Measurements from ENCODE around the gene OTOP3.

OTOP3 gene

DNA sequence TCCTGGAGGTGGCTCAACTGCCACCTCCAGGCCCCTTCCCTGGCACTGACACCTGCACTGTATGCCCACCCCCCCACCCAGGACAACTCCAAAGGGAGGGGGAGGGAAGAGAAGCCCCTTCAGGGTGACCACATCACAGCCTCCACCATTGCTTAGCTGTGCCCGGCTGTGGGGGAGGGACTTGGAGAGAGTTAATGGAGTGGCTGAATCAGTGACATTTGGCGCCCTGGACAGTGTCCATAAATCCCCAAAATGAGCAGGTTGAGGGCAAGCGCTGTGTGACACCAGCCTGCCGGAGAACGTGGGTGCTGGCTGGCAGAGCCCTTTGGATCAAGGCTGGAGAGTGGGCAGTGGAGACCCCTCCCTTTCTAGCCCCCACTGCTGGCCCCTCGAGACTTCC is 13.5 kb upstream of the OTOP3 start:
- H3K9me3 ChIP-seq (ENCODE audit: control insufficient read depth, insufficient read depth, low read length), result no peaks in the 10 kb centered on the region
- H3K36me3 ChIP-seq (ENCODE audit: insufficient read depth, low read length), result no peaks in the 10 kb centered on the region
- peaks cover 6% of the 10 kb centered on the region; the same call in 1 of the 2 replicates for H3K4me1 ChIP-seq (ENCODE audit: insufficient read depth, low read length)
- H3K9ac ChIP-seq (ENCODE audit: low read depth, low read length), result no peak overlapping the region

DNA sequence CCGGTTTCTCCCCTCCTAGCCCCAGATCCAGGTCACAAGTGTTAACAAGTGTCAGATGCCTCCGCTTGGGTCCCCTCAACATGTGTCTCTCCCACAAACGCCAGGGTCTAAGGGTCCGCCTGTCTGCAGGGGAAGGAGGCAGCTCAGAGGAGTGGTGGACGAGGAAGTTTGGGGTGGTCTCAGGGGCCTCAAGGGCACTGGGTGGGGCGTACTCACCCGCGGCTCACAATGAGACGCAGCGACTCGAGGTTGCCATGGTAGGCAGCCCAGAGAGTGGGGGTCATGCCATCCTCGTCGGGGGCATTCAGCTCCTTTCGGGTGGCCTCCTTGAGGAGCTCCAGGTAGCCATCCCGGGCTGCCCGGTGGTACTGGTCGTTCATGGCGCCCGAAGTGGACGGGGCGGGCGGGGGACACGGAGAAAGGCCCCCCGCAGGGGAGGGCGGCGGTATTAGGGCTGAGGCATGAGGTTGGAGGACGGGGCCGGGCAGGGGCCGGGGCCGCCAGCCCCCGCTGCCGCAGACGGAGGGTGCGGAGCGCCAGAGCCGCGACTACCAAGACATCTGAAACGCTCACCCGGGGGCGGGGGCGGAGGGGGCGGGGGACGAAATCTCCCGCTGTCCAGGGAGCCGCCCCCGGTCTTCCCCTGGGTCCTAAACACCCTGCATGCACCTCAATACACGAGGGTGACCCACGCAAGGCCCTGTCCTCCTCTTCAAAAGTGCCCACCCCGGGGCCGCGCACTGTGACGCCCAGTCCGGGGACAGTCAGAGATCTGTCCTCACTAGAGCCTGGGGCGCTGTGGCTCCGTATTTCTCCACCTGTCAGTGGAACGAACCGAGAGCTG is 12.8 kb upstream of the OTOP3 start, which contains the start of gene USH1G:
TSS of gene USH1G (minus strand) at position 562 of the 844 bp plus-strand sequence. CDS start at position 380, 182 bp downstream.
- H3K9ac ChIP-seq (ENCODE audit: low read depth, low read length), result peak within 1 kb of the TSS; percentile 48; the same call in 1 of the 2 replicates
- no peaks in the 10 kb centered on the region for H3K9me3 ChIP-seq (ENCODE audit: control insufficient read depth, insufficient read depth, low read length)
- no peaks in the 10 kb centered on the region for H3K36me3 ChIP-seq (ENCODE audit: insufficient read depth, low read length)
- peaks cover 6% of the 10 kb centered on the region; the same call in 1 of the 2 replicates for H3K4me1 ChIP-seq (ENCODE audit: insufficient read depth, low read length)

DNA sequence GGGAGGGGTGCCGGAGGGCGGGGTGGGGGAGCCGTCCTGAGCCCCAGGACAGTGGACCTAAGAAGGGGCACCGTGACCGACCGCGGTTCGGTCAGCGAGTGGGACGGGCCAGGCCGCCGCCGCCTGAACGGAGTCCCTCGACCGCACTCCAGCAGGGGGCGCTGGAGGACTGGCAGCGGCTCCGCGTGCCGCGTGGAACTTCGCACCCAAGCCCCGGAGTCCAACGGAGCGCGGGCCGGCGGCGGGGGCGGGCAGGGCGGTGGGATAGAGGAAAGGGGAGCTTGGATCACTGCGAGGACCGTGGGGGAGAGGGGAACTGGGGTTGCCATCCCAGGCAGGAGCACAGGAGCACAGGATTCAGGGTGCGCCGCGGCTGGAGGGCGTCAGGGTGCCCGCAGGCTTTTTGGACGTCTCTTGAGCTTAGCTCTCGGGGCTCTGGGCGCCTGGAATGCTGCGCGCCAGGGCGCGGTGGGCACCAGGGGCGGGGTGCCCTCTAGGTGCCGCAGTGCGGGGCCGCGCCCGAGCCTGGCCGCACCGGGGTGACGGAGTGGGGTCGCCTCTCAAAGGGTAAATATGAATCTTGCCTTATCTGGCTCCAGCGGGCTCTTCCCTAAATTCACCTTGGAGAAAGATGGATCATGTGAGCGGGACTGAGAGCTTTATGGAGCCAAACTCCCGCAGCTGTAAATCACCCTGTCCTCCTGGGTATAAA is 12.0 kb upstream of the OTOP3 start:
- H3K4me1 ChIP-seq (ENCODE audit: insufficient read depth, low read length), result peaks cover 6% of the 10 kb centered on the region; the same call in 1 of the 2 replicates
- H3K36me3 ChIP-seq (ENCODE audit: insufficient read depth, low read length), result no peaks in the 10 kb centered on the region
- peak overlapping the region; percentile 47; the same call in 1 of the 2 replicates for H3K9ac ChIP-seq (ENCODE audit: low read depth, low read length)
- no peaks in the 10 kb centered on the region for H3K9me3 ChIP-seq (ENCODE audit: control insufficient read depth, insufficient read depth, low read length)

DNA sequence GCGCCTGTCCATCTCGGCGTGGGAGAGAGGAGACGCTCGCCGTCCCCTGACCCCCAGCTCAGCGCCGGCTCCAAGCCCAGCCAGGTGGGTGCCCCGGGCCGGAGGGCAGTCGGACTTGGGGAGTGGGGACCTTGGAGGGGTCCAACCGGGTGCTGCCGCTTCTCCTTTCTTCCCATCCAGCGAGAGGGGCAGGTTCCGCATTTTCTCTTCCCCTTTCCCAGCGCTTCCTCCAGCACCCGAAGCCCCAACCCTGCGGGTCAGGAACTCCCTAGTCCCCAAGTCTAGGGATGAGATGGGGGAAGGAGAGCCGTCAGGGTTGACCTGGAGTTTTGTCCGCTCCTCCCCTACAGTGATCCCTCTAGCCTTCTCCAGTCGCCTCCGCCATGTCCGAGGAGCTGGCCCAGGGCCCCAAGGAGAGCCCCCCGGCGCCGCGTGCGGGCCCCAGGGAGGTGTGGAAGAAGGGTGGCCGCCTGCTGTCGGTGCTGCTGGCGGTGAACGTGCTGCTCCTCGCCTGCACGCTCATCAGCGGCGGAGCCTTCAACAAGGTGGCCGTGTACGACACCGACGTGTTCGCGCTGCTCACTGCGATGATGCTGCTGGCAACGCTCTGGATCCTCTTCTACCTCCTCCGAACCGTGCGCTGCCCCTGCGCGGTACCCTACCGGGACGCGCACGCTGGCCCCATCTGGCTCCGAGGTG is 11.3 kb upstream of the OTOP3 start, which contains the start of gene OTOP2:
TSS of gene OTOP2 (plus strand) at position 24 of the 699 bp plus-strand sequence. CDS start at position 384, 360 bp downstream.
- Histone ChIP-seq H3K4me1 (ENCODE audit: insufficient read depth, low read length) (peaks cover 6% of the 10 kb centered on the region; the same call in 1 of the 2 replicates), H3K9ac (ENCODE audit: low read depth, low read length) (peak within 1 kb of the TSS; percentile 47; the same call in 1 of the 2 replicates), H3K9me3 (ENCODE audit: control insufficient read depth, insufficient read depth, low read length) (no peaks in the 10 kb centered on the region), H3K36me3 (ENCODE audit: insufficient read depth, low read length) (no peaks in the 10 kb centered on the region)

DNA sequence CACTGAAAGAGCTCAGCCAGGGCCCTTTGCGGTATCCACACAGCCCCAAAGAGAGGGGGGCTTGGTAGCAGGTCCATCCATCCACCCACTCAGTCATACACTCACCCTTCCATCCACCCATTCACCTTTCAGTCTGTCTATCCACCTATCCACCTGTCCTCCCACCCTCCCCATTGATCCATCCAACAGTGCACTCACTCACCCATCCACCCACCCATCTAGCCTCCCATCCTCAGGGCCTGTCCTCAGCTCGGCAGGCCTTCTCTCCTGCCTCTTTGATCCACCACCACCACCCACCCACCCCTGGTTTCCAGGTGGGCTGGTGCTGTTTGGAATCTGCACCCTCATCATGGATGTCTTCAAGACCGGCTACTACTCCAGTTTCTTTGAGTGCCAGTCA is 10.5 kb upstream of the OTOP3 start:
- H3K9ac ChIP-seq (ENCODE audit: low read depth, low read length), result no peak overlapping the region
- peaks cover 6% of the 10 kb centered on the region; the same call in 1 of the 2 replicates for H3K4me1 ChIP-seq (ENCODE audit: insufficient read depth, low read length)
- no peaks in the 10 kb centered on the region for H3K9me3 ChIP-seq (ENCODE audit: control insufficient read depth, insufficient read depth, low read length)
- no peaks in the 10 kb centered on the region for H3K36me3 ChIP-seq (ENCODE audit: insufficient read depth, low read length)

DNA sequence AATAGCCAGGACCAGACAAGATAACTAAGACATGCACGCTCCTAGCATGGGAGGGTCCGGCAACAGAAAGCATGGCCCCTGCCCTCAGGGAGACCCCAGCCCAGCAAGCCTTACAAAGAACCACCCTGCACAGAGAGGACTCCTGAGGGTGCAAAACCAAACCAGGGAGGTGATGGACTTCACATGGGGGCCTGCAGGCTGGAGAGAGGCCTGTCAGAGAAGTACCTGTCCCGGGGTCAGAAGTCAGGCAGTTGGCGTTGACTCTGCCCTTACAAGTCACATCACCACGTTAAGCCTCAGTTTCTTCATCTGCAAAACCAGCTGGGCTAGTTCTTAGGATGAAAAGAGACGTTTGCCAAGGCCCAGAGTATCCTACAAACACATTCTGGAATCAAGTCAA is 6.9 kb upstream of the OTOP3 start:
- Histone ChIP-seq H3K4me1 (ENCODE audit: insufficient read depth, low read length) (peaks cover 3% of the 10 kb centered on the region; the same call in 1 of the 2 replicates), H3K36me3 (ENCODE audit: insufficient read depth, low read length) (no peaks in the 10 kb centered on the region), H3K9ac (ENCODE audit: low read depth, low read length) (no peak overlapping the region), H3K9me3 (ENCODE audit: control insufficient read depth, insufficient read depth, low read length) (no peaks in the 10 kb centered on the region)

DNA sequence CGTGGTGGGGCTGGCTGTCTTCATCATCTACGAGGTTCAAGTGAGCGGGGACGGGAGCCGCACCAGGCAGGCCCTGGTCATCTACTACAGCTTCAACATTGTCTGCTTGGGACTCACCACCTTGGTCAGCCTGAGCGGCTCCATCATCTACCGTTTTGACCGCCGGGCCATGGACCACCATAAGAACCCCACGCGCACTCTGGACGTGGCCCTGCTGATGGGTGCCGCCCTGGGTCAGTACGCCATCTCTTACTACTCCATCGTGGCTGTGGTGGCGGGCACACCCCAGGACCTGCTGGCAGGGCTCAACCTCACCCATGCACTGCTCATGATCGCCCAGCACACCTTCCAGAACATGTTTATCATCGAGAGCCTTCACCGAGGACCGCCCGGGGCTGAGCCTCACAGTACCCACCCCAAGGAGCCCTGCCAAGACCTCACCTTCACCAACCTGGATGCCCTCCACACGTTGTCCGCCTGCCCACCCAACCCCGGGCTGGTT is 5.1 kb upstream of the OTOP3 start:
- Histone ChIP-seq H3K9ac (ENCODE audit: low read depth, low read length) (no peak overlapping the region), H3K36me3 (ENCODE audit: insufficient read depth, low read length) (no peaks in the 10 kb centered on the region), H3K4me1 (ENCODE audit: insufficient read depth, low read length) (0 out of 2 replicates have a peak, but pooled peaks cover 6% of the 10 kb centered on the region), H3K9me3 (ENCODE audit: control insufficient read depth, insufficient read depth, low read length) (no peaks in the 10 kb centered on the region)

DNA sequence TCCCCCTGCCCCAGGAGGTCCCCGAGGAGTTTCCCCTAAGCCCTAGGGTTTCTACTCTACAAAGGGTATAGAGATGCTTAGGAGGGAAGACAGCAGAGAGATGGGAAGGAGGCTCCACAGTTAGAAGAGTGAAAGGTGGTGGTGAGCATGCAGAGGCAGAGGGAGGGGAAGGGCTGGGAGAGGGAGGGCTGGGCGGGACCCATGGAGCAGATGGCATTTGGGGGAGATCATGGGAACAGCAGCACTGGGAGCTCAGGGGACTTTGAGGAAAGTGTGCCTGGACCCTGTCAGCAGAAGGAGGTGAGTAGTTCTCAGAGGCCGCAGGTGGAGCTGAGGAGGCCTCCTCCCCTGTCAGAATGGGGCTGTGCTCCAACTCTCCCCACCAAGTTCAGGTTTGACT is 650 bp upstream of the OTOP3 start:
- 0 out of 2 replicates have a peak, but pooled peaks cover 6% of the 10 kb centered on the region for H3K4me1 ChIP-seq (ENCODE audit: insufficient read depth, low read length)
- H3K9ac ChIP-seq (ENCODE audit: low read depth, low read length), result no peak overlapping the region
- H3K9me3 ChIP-seq (ENCODE audit: control insufficient read depth, insufficient read depth, low read length), result no peaks in the 10 kb centered on the region
- H3K36me3 ChIP-seq (ENCODE audit: insufficient read depth, low read length), result no peaks in the 10 kb centered on the region

DNA sequence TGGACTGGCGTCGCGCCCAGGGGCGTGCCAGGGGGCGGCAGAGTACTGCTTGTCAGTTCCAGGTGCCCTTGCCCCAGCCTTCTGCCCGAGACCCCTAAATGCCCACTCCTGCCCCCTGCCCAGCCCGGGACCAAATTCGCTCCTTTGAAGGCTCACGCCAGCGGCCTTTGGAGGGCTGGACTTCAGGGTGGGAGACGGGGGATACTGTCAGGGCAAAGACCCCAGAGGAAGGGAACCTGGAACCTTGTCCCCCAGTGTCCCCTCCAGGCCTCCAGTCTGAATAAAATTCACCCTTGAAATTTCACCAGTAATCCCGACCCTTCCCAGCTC is 737 bp downstream of the OTOP3 start:
- 0 out of 2 replicates have a peak, but pooled peaks cover 3% of the 10 kb centered on the region for H3K4me1 ChIP-seq (ENCODE audit: insufficient read depth, low read length)
- H3K9me3 ChIP-seq (ENCODE audit: control insufficient read depth, insufficient read depth, low read length), result no peaks in the 10 kb centered on the region
- H3K36me3 ChIP-seq (ENCODE audit: insufficient read depth, low read length), result no peaks in the 10 kb centered on the region
- H3K9ac ChIP-seq (ENCODE audit: low read depth, low read length), result no peak overlapping the region

DNA sequence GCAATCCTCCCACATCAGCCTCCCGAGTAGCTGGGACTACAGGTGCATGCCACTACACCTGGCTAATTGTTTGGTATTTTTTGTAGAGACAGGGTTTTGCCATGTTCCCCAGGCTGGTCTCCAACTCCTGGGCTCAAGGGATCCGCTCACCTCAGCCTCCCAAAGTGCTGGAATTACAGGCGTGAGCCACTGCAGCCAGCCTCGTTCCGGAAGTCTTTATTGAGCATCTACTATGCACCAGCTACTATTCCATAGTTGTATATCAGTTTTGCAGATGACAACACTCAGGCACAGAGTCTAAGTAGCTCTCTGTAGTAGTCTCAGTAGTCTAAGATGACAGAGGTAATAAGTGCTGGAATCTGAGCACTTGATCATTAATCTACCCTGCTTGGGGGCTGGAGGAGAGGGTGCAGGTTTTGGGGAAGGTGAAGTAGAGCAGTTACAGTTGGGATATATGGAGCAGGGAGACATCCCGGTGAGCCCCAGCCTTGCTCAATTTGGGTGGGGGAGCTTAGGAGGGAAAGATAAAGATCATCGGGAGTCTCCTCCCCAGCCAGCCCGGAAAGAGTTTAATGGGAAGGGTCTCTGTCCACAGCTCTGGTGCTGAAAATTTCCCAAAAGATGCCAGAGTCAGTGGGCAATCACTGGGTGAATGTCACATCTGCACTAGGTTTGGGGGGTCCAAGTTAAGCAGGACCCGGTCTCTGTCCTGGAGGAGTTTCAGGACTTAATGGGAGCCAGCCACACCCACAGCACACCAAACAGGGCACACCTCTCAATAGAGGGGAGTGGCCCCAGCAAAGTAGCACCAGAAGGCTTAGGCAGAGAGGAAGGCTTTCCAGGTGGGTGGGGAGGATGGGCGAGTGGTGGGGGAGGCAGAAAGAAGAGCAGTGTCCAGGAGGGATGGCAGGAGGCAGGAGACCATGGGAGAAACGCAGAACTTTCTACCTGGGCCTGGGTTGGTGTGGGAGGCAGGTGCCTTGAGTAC is 1.7 kb downstream of the OTOP3 start:
- no peaks in the 10 kb centered on the region for H3K9me3 ChIP-seq (ENCODE audit: control insufficient read depth, insufficient read depth, low read length)
- 0 out of 2 replicates have a peak, but pooled peaks cover 3% of the 10 kb centered on the region for H3K4me1 ChIP-seq (ENCODE audit: insufficient read depth, low read length)
- no peak overlapping the region for H3K9ac ChIP-seq (ENCODE audit: low read depth, low read length)
- H3K36me3 ChIP-seq (ENCODE audit: insufficient read depth, low read length), result no peaks in the 10 kb centered on the region

DNA sequence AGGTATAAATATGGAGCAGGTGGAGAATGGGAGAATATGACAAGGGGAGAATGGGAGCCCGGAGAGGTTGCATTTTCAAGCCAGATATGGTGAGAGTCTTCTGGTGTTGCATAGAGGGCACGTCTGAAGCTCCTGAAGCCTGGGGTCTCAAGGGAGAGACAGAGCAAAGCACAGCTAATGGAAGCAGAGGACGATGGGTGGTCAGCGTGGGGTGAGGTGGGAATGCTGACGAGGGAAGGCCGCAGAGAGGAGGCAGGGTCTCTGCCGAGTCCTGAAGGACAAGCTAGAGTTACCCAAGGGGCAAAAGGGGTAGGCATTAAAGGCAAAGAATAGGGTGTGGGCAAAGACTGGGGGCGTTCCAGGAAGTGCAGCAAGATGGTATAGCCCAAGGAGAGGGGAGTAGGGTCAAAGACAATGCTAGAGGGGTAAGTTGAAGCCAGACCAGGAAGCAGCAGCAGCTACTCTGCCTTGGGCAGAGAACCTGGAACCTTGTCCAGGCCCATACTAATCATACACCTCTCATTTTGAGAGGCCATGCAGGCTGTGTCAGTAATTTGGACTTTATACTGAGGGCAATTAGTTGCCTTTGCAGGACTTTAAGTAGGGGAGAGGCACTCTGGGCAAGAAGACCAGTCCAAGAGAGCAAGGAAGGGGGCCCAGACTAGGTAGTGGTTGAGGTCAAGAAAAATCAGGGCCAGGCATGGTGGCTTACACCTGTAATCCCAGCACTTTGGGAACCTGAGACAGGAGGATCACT is 2.7 kb downstream of the OTOP3 start:
- H3K9ac ChIP-seq (ENCODE audit: low read depth, low read length), result no peak overlapping the region
- H3K9me3 ChIP-seq (ENCODE audit: control insufficient read depth, insufficient read depth, low read length), result no peaks in the 10 kb centered on the region
- H3K4me1 ChIP-seq (ENCODE audit: insufficient read depth, low read length), result 0 out of 2 replicates have a peak, but pooled peaks cover 3% of the 10 kb centered on the region
- H3K36me3 ChIP-seq (ENCODE audit: insufficient read depth, low read length), result no peaks in the 10 kb centered on the region

DNA sequence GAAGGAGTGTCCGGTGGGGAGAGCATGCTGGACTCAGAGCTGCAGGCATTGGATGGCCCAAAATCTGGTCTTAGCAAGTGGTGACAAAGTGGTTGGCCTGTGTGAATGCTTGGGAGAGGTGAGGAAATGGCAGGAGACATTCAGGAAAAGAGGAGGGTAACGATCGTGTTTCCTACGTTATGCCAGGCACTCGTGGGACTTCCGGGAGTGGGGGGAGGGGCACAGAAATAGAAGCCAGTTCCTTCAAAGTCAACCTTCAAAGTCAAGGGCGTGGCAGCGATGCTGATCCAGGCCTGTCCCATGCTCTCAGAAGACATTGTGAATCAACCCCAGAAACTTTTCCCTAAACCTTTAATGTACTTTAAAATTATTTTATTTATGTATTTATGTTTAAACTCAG is 3.8 kb downstream of the OTOP3 start:
- Histone ChIP-seq H3K36me3 (ENCODE audit: insufficient read depth, low read length) (no peaks in the 10 kb centered on the region), H3K9ac (ENCODE audit: low read depth, low read length) (no peak overlapping the region), H3K4me1 (ENCODE audit: insufficient read depth, low read length) (0 out of 2 replicates have a peak, but pooled peaks cover 3% of the 10 kb centered on the region), H3K9me3 (ENCODE audit: control insufficient read depth, insufficient read depth, low read length) (no peaks in the 10 kb centered on the region)
